Measurements from ENCODE around the gene WIF1. TPM values are rescaled to one million over a fixed set of nuclear protein-coding genes. Genes with fewer than 3 reads are reported as not detected.

The WIF1 gene
- total RNA-seq, 4 donors from 2014 or later: not detected

DNA sequence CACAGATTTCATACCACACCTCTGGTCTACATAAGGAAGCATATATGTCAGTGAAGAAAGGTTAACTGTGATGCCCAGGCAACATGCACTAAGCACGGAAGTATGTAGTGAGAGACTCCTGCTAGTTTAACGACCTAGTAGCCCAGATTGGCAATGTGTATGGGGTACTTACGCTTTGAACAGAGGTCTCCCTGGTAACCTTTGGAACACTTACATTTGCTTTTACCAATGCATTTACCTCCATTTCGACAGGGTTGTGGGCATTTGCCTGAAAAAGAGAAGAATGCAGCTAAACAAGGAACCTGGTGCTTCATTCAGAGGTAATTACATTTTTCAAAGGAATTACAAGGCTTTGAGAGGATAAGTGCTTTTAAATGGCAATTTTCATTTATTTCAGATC lies 65.2 kb downstream of the WIF1 start:
- H3K9me3 ChIP-seq: no peaks in the 10 kb centered on the region
- H3K27ac ChIP-seq: no peak overlapping the region
- H3K36me3 ChIP-seq: no peaks in the 10 kb centered on the region
- DNase-seq: no peak
- no peak overlapping the region for H3K4me3 ChIP-seq (replicated peaks in 1 of 3)
- H3K4me1 ChIP-seq: no peaks in the 10 kb centered on the region
- TF ChIP-seq, protein P1, sequence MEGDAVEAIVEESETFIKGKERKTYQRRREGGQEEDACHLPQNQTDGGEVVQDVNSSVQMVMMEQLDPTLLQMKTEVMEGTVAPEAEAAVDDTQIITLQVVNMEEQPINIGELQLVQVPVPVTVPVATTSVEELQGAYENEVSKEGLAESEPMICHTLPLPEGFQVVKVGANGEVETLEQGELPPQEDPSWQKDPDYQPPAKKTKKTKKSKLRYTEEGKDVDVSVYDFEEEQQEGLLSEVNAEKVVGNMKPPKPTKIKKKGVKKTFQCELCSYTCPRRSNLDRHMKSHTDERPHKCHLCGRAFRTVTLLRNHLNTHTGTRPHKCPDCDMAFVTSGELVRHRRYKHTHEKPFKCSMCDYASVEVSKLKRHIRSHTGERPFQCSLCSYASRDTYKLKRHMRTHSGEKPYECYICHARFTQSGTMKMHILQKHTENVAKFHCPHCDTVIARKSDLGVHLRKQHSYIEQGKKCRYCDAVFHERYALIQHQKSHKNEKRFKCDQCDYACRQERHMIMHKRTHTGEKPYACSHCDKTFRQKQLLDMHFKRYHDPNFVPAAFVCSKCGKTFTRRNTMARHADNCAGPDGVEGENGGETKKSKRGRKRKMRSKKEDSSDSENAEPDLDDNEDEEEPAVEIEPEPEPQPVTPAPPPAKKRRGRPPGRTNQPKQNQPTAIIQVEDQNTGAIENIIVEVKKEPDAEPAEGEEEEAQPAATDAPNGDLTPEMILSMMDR (IDR thresholded peaks at IDR 0.05): no peak
- TF ChIP-seq POLR2A (IDR thresholded peaks at IDR 0.05): no peak
- no peaks in the 10 kb centered on the region for H3K27me3 ChIP-seq
- 62% methylated on average over 4 of the region's 4 CpGs for WGBS, 2 donors
- intact Hi-C loops (cut with DNase I): no loop called here

DNA sequence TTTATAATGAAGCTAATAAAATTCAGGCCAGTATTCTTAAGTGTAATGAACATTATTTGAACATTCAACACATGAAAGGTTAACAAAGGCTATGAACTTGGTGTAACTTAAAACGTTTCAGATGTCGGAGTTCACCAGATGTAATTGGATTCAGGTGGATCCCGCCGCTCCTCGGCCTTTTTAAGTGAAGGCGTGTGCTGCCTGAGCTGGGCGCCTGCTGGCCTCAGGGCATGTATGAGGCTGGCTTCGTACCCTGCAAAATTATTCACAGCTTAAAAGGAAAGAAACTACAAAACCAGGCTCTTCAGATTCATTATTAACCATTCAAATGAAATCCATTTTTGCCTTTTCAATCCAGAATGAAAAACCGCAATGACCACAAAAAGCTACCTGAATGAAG lies 69.9 kb downstream of the WIF1 start:
- Histone ChIP-seq H3K27me3 (no peaks in the 10 kb centered on the region), H3K9me3 (no peaks in the 10 kb centered on the region), H3K27ac (no peak overlapping the region), H3K4me1 (no peaks in the 10 kb centered on the region), H3K36me3 (no peaks in the 10 kb centered on the region), H3K4me3 (replicated peaks in 1 of 3) (no peak overlapping the region)
- 75 to 84% methylated on average over 9 of the region's 9 CpGs for WGBS, 2 donors
- no peak for DNase-seq
- intact Hi-C loops (cut with DNase I): no loop called here
- TF ChIP-seq POLR2A (IDR thresholded peaks at IDR 0.05): no peak
- TF ChIP-seq, protein P1 (IDR thresholded peaks at IDR 0.05): no peak

DNA sequence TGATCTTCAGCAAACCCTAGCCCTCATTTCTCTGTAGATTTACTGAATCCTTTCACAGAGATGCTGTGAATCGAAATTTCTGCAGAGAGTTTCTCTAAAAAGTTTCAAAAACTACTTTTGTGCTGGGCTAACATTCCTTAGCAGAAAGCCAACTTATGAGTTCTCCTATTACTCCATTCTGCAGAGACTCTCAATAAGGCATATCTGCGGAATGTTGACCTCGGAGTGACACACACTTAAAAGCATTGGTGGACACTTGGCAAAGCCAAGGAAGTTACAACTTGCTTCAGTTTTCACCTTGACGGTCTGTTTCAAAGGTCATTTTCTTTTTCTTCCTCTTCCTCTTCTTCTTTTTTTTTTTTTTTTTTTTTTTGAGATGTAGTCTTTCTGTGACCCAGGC lies 75.8 kb downstream of the WIF1 start:
- TF ChIP-seq POLR2A (IDR thresholded peaks at IDR 0.05): no peak
- TF ChIP-seq, protein P1 (IDR thresholded peaks at IDR 0.05): no peak
- no peaks in the 10 kb centered on the region for H3K36me3 ChIP-seq
- H3K27me3 ChIP-seq: no peaks in the 10 kb centered on the region
- H3K4me1 ChIP-seq: no peaks in the 10 kb centered on the region
- DNase-seq: no peak
- H3K4me3 ChIP-seq (replicated peaks in 1 of 3): no peak overlapping the region
- intact Hi-C loops (cut with DNase I): no loop called here
- no peaks in the 10 kb centered on the region for H3K9me3 ChIP-seq
- 68 to 70% methylated on average over 4 of the region's 4 CpGs for WGBS, 2 donors
- no peak overlapping the region for H3K27ac ChIP-seq

DNA sequence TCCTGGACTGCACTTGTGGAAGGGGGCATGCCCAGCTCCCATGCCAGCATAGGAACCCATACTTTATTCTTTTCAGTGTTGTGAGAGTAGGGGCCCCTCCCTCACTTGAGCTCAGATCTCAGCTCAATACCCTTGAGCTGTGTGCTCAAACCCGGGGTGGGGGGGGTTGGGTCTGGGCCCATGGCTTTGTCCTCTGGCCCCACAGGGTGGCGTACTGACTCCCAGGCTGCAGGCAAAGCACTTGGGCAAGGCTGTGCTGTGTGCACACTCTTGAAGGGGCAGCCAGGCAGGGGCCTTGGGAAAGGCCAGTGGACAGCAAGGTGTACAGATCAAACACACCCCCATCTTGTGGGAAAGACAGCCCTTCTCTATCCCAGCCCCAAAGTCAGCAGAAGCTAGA lies 81.8 kb downstream of the WIF1 start:
- H3K9me3 ChIP-seq: no peaks in the 10 kb centered on the region
- 57% methylated on average over 2 of the region's 2 CpGs; no CpG with 5 or more reads in 1 of the 2 donors for whole genome bisulfite sequencing, 2 donors
- TF ChIP-seq, protein P1 (IDR thresholded peaks at IDR 0.05): no peak
- no peaks in the 10 kb centered on the region for H3K36me3 ChIP-seq
- intact Hi-C loops (cut with DNase I): no loop called here
- H3K4me3 ChIP-seq (replicated peaks in 1 of 3): no peak overlapping the region
- no peak for DNase-seq
- no peaks in the 10 kb centered on the region for H3K4me1 ChIP-seq
- no peak overlapping the region for H3K27ac ChIP-seq
- H3K27me3 ChIP-seq: no peaks in the 10 kb centered on the region

DNA sequence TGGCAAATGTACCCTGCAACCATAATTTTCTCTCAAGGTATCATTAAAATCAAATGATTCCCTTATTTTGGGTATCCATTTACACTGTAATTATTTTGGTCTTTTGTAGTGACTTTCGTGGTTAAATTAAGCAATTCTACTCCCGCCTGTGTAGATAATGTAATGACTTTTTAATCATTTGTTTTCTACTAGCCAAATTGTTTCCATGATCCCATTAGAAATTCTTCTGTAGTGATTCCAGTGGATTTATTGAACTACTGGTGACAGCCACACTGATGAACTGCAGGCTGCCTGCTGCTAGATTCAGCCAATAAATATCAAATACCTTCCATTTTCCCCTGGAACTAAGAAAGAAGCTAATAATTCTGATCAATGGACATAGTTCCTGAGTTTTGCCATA lies 96.0 kb downstream of the WIF1 start:
- intact Hi-C loops (cut with DNase I): no loop called here
- H3K9me3 ChIP-seq: no peaks in the 10 kb centered on the region
- WGBS, 2 donors: 67 to 75% methylated on average over 2 of the region's 2 CpGs
- no peak for DNase-seq
- H3K27ac ChIP-seq: no peak overlapping the region
- H3K27me3 ChIP-seq: no peaks in the 10 kb centered on the region
- TF ChIP-seq, protein P1 (IDR thresholded peaks at IDR 0.05): no peak
- TF ChIP-seq POLR2A (IDR thresholded peaks at IDR 0.05): no peak
- no peaks in the 10 kb centered on the region for H3K36me3 ChIP-seq
- no peaks in the 10 kb centered on the region for H3K4me1 ChIP-seq
- H3K4me3 ChIP-seq (replicated peaks in 1 of 3): no peak overlapping the region

Data from thyroid gland (tissue), 4 donors.